HEK293 (cell line): ENCODE results near the gene PXYLP1.

ENCODE experiments used
- SCRT2 ChIP-seq: fragments of 450-650 bp; formaldehyde crosslinking; IDR thresholded peaks from 2 replicates; pipeline ENCODE4 v1.5.1; 2016; ENCODE audit warnings: missing biosample characterization, missing genetic modification characterization
- SP3 ChIP-seq: fragments of 450-650 bp; formaldehyde crosslinking; IDR thresholded peaks from 2 replicates; pipeline ENCODE4 v1.5.1; 2016; ENCODE audit warnings: missing biosample characterization, missing genetic modification characterization
- TF ChIP-seq, protein P1 (sequence below): fragments of 450-650 bp; formaldehyde crosslinking; IDR thresholded peaks from 2 replicates; pipeline ENCODE4 v1.5.1; 2016; ENCODE audit warnings: missing biosample characterization, missing genetic modification characterization

DNA sequence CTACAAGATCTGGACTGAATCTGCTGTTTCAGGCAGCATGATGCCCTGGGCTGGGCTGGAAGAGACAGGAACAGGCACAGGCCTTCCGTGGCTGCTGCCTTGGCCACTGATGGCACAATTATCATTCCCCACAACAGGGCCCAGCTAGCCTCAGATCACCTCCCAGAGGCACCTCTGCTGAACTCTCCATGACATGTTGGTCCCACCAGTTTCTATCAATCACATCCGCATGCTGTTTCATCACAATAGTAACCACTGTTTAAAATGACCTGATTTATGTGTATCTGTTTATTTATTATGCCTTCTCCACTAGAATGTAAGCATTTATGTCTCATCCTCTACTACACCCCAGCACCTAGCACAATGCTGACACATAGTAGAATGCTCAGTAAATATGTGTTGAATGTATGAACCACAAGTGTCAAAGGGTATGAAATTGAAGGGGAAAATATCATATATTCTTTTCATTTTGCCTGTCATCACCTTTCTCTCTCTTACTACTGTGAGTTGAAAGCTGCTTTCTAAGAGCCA, 104.0 kb downstream of the PXYLP1 start:
- TF ChIP-seq, protein P1, sequence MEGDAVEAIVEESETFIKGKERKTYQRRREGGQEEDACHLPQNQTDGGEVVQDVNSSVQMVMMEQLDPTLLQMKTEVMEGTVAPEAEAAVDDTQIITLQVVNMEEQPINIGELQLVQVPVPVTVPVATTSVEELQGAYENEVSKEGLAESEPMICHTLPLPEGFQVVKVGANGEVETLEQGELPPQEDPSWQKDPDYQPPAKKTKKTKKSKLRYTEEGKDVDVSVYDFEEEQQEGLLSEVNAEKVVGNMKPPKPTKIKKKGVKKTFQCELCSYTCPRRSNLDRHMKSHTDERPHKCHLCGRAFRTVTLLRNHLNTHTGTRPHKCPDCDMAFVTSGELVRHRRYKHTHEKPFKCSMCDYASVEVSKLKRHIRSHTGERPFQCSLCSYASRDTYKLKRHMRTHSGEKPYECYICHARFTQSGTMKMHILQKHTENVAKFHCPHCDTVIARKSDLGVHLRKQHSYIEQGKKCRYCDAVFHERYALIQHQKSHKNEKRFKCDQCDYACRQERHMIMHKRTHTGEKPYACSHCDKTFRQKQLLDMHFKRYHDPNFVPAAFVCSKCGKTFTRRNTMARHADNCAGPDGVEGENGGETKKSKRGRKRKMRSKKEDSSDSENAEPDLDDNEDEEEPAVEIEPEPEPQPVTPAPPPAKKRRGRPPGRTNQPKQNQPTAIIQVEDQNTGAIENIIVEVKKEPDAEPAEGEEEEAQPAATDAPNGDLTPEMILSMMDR (tag by site-specific recombination): no peak
- TF ChIP-seq SP3 (tag by site-specific recombination) (no peak), SCRT2 (tag by site-specific recombination) (no peak)
